B cell (primary cell): ENCODE data around the gene GTPBP6. TPM values are rescaled to one million over a fixed set of nuclear protein-coding genes. Genes with fewer than 3 reads are reported as not detected.

Experiments used
- ATAC-seq: fragments of 200-7000 bp; cut with Tn5 transposase; one replicate; pipeline ENCODE4 v1.10.0; 2021; ENCODE audit warnings: low read depth, mild to moderate bottlenecking, moderate number of reproducible peaks, moderate library complexity
- CTCF ChIA-PET: fragments of 350-600 bp; sonication (Branson Sonifier 250); formaldehyde crosslinking; loops from one replicate; lab custom pipeline; 2021; ENCODE audit warnings: antibody characterized with exemption, inconsistent platforms; lab: Charles Lee
- POLR2A ChIA-PET: fragments of 350-600 bp; sonication (Branson Sonifier 250); formaldehyde crosslinking; loops from one replicate; lab custom pipeline; 2021; ENCODE audit warnings: antibody characterized with exemption; lab: Charles Lee
- DNase-seq: peaks from one replicate; pipeline ENCODE4 v3.0.0; 2013
- H2AFZ ChIP-seq: 2 replicates; pipeline ENCODE4 v1.6.1; 2012; ENCODE audit warnings: mild to moderate bottlenecking, low read depth, low read length; ENCODE audit not compliant: insufficient read depth, poor library complexity, severe bottlenecking
- H3K27ac ChIP-seq, 2 donors: 1 replicate in 1 of 2; 2 replicates in 1 of 2; pipeline ENCODE4 v1.5.1; 2012 to 2013; ENCODE audit warnings: low read length in 2 of 2, mild to moderate bottlenecking in 2 of 2, moderate library complexity in 1 of 2
- H3K27me3 ChIP-seq, 4 experiments: fragments of 200-600 bp in 1 of 4; sonication (generic) in 1 of 4; replicated peaks in 1 of 4; 1 replicate in 2 of 4; 2 replicates in 2 of 4; pipeline versions ENCODE4 v1.6.1 to v1.7.0; 2013 to 2016; ENCODE audit warnings: low read length in 3 of 4, mild to moderate bottlenecking in 2 of 4, mixed read lengths in 1 of 4, moderate library complexity in 1 of 4; ENCODE audit not compliant: insufficient read depth in 4 of 4, control insufficient read depth in 3 of 4; ENCODE audit errors: control extremely low read depth in 1 of 4
- H3K36me3 ChIP-seq, 2 experiments: replicated peaks in 1 of 2; 1 replicate in 1 of 2; 2 replicates in 1 of 2; pipeline versions ENCODE4 v1.6.1 to v1.7.1; 2013; ENCODE audit warnings: low read length in 1 of 2; ENCODE audit not compliant: insufficient read depth in 2 of 2, control insufficient read depth in 1 of 2; ENCODE audit errors: control extremely low read depth in 1 of 2, extremely low read depth in 1 of 2
- H3K4me1 ChIP-seq, 2 donors: fragments of 200-600 bp in 1 of 2; sonication (generic) in 1 of 2; 1 replicate in 1 of 2; 2 replicates in 1 of 2; pipeline versions ENCODE4 v1.5.1 to v1.6.1; 2013 to 2017; ENCODE audit warnings: low read length in 2 of 2; ENCODE audit not compliant: control insufficient read depth in 2 of 2, insufficient read depth in 2 of 2
- H3K4me2 ChIP-seq: replicated peaks from 2 replicates; pipeline ENCODE3; 2012; ENCODE audit warnings: mild to moderate bottlenecking, low read depth, low read length; ENCODE audit not compliant: poor library complexity, severe bottlenecking
- H3K4me3 ChIP-seq, 5 experiments: fragments of 200-600 bp in 1 of 5; sonication (generic) in 1 of 5; 1 replicate in 3 of 5; 2 replicates in 2 of 5; pipeline versions ENCODE4 v1.5.1 to v1.7.0; 2011 to 2016; ENCODE audit warnings: low read length in 4 of 5, mild to moderate bottlenecking in 4 of 5, low read depth in 2 of 5, control low read depth in 1 of 5, moderate library complexity in 1 of 5; ENCODE audit not compliant: insufficient read depth in 1 of 5; ENCODE audit errors: control extremely low read depth in 1 of 5, extremely low read depth in 1 of 5
- H3K79me2 ChIP-seq: fragments of 200-600 bp; sonication (generic); one replicate; pipeline ENCODE4 v1.6.0; 2016; ENCODE audit warnings: low read length; ENCODE audit not compliant: control insufficient read depth, insufficient read depth
- H3K9ac ChIP-seq: fragments of 200-600 bp; sonication (generic); 2 replicates; pipeline ENCODE4 v1.6.1; 2017; ENCODE audit warnings: mild to moderate bottlenecking, low read length, moderate library complexity
- H3K9me3 ChIP-seq, 3 donors: one replicate each; pipeline versions ENCODE4 v1.6.1 to v1.7.1; 2013; ENCODE audit warnings: low read length in 2 of 3; ENCODE audit not compliant: control insufficient read depth in 2 of 3, insufficient read depth in 1 of 3; ENCODE audit errors: control extremely low read depth in 1 of 3
- H4K20me1 ChIP-seq: 2 replicates; pipeline ENCODE4 v1.6.0; 2012; ENCODE audit warnings: mild to moderate bottlenecking, low read length; ENCODE audit not compliant: insufficient read depth, control insufficient read depth, poor library complexity, severe bottlenecking
- H3K27ac Mint-ChIP-seq: one replicate; pipeline ENCODE4 v1.8.0; 2021; ENCODE audit warnings: mixed read lengths
- H3K27me3 Mint-ChIP-seq: one replicate; pipeline ENCODE4 v1.8.0; 2021; ENCODE audit warnings: mixed read lengths
- H3K4me1 Mint-ChIP-seq: one replicate; pipeline ENCODE4 v1.8.0; 2021; ENCODE audit warnings: mixed read lengths
- H3K4me3 Mint-ChIP-seq: one replicate; pipeline ENCODE4 v1.8.0; 2021; ENCODE audit warnings: mixed read lengths
- H3K9me3 Mint-ChIP-seq: one replicate; pipeline ENCODE4 v1.8.0; 2022; ENCODE audit warnings: mixed read lengths; ENCODE audit not compliant: insufficient read depth
- CTCF ChIP-seq: fragments of 200-600 bp; IDR thresholded peaks from one replicate; pipeline ENCODE4 v1.8.0; 2022; ENCODE audit warnings: antibody characterized with exemption, mild to moderate bottlenecking
- EZH2 ChIP-seq: IDR thresholded peaks from 2 replicates; pipeline ENCODE4 v1.6.1; 2012; ENCODE audit warnings: borderline replicate concordance, low read depth, mild to moderate bottlenecking, moderate library complexity, low read length; ENCODE audit not compliant: insufficient read depth, poor library complexity, severe bottlenecking
- WGBS: methylation state at CpG from one replicate; pipeline ENCODE4 v1.1.5; 2013; ENCODE audit warnings: missing lambda C conversion rate; ENCODE audit not compliant: insufficient coverage; 5-methylcytosine and 5-hydroxymethylcytosine counted together
- intact Hi-C: fragments of 100-400 bp; cut with micrococcal nuclease; formaldehyde crosslinking; loops from one replicate; pipeline ENCODE4 v1.10.0; 2022
- polyA plus RNA-seq: library from polyadenylated mRNA; depleted of rRNA; stranded (reverse); fragments of >200 nt; gene quantifications from 2 replicates; pipeline ENCODE4 v1.2.3, GENCODE V29; 2012
- total RNA-seq, 2 donors: library from RNA; stranded (reverse); fragments of 120-200 nt in 1 of 2; gene quantifications; 1 replicate in 1 of 2; 2 replicates in 1 of 2; pipeline versions ENCODE4 v1.2.3 to v1.2.4, GENCODE V29; 2013 to 2022

The GTPBP6 gene
- total and polyA plus RNA-seq, 2 donors (not counting 1 experiment from before 2014, with no cell fraction given), result 72.9 to 82.9 TPM

DNA sequence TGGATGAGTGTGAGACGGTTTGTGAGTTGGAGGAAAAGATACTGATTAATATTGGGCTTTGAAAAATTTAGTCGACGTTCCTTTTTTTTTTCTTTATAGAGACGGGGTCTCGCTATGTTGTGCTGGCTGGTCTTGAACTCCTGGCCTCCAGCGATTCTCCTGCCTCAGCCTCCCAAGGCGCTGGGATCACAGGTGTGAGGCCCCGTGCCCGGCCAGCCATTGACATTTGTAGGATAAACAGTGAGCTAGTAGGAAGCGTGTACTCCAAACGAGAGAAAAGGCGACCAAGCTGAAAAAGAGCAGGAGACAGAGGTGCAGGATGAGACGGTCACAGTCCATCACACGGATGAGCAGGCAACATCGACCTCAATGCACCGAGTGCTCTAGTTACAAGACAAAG is 48.8 kb upstream of the GTPBP6 start:
- Mint-ChIP-seq H3K9me3 (no peaks in the 10 kb centered on the region), H3K4me3 (no peak overlapping the region), H3K27ac (no peak overlapping the region), H3K27me3 (peaks cover 9% of the 10 kb centered on the region), H3K4me1 (peaks cover 10% of the 10 kb centered on the region)
- Histone ChIP-seq H2AFZ (no peak overlapping the region), H3K4me3 (no peak overlapping the region), H3K9me3 (peaks cover 0 to 22% (median 0%) of the 10 kb centered on the region in 3 donors), H3K27ac (no peak overlapping the region), H3K36me3 (no peaks in the 10 kb centered on the region), H3K79me2 (peaks cover 33% of the 10 kb centered on the region), H3K9ac (no peak overlapping the region), H3K4me1 (peaks cover 0 to 10% of the 10 kb centered on the region in 2 donors), H3K4me2 (no peak overlapping the region), H4K20me1 (peaks cover 16% of the 10 kb centered on the region), H3K27me3 (peaks cover 0 to 10% (median 3%) of the 10 kb centered on the region in 4 experiments)
- ChIA-PET CTCF (no interaction called here), POLR2A (no interaction called here)
- TF ChIP-seq CTCF (no peak), EZH2 (no peak)
- intact Hi-C loops, result no loop called here
- WGBS, result 71% methylated on average over 11 of the region's 16 CpGs
- DNase-seq (no peak), ATAC-seq (no peak)

- Mint-ChIP-seq H3K4me3 (no peak overlapping the region), H3K27ac (no peak overlapping the region), H3K4me1 (peaks cover under 1% of the 10 kb centered on the region), H3K27me3 (no peaks in the 10 kb centered on the region), H3K9me3 (peaks cover 2% of the 10 kb centered on the region)
- H3K36me3 ChIP-seq, result peaks cover 0 to 18% of the 10 kb centered on the region in 2 experiments
- no peak overlapping the region for H3K4me3 ChIP-seq
- H3K79me2 ChIP-seq, result peaks cover 20% of the 10 kb centered on the region
- DNase-seq (no peak), ATAC-seq (no peak)
- TF ChIP-seq EZH2 (no peak), CTCF (no peak)
- ChIA-PET CTCF (no interaction called here), POLR2A (no interaction called here)
- no peak overlapping the region for H3K27ac ChIP-seq
- H3K9me3 ChIP-seq, result peaks cover 2 to 43% (median 7%) of the 10 kb centered on the region in 3 donors
- intact Hi-C loops, result no loop called here
- no peak overlapping the region for H3K9ac ChIP-seq
- H3K4me1 ChIP-seq, result no peaks in the 10 kb centered on the region
- no peaks in the 10 kb centered on the region for H3K27me3 ChIP-seq
- no peak overlapping the region for H3K4me2 ChIP-seq
- H2AFZ ChIP-seq, result no peak overlapping the region
- no peaks in the 10 kb centered on the region for H4K20me1 ChIP-seq
- WGBS, result 96% methylated on average over 37 of the region's 37 CpGs
These were observed 45.2 kb upstream of the GTPBP6 start for GRCh38 chrX:363621-364375.
